CD4-positive, alpha-beta T cell treated with Interleukin-6 at 100 ng/mL for 8 hours (primary cell): ENCODE results near the gene CAV1.

Source experiments
- DNase-seq: peaks from one replicate; pipeline ENCODE4 v3.0.0-alpha.2; 2020; ENCODE audit warnings: mixed read lengths, low spot score

Gene CAV1

GRCh38 chr7:116530107-116530820 lies 5.4 kb downstream of the CAV1 start:
- no peak for DNase-seq

GRCh38 chr7:116532102-116532688 lies 7.4 kb downstream of the CAV1 start:
- DNase-seq: no peak

GRCh38 chr7:116534790-116535189 lies 10.0 kb downstream of the CAV1 start:
- no peak for DNase-seq

- DNase-seq: no peak
Measured at GRCh38 chr7:116535416-116535815, 10.6 kb downstream of the CAV1 start.

GRCh38 chr7:116538138-116538537 lies 13.3 kb downstream of the CAV1 start:
- DNase-seq: no peak

GRCh38 chr7:116539879-116540278 lies 15.0 kb downstream of the CAV1 start:
- DNase-seq: no peak

- DNase-seq: no peak
Measured at GRCh38 chr7:116540743-116541142, 15.9 kb downstream of the CAV1 start.

- DNase-seq: no peak
Measured at GRCh38 chr7:116541951-116542350, 17.1 kb downstream of the CAV1 start.

GRCh38 chr7:116542618-116543017 lies 17.8 kb downstream of the CAV1 start:
- no peak for DNase-seq

GRCh38 chr7:116543664-116544063 lies 18.8 kb downstream of the CAV1 start:
- no peak for DNase-seq

- DNase-seq: no peak
Measured at GRCh38 chr7:116544487-116544886, 19.7 kb downstream of the CAV1 start.

GRCh38 chr7:116545411-116545993 lies 20.7 kb downstream of the CAV1 start:
- DNase-seq: no peak

- DNase-seq: no peak
Measured at GRCh38 chr7:116546054-116546453, 21.2 kb downstream of the CAV1 start.

GRCh38 chr7:116546916-116547315 lies 22.1 kb downstream of the CAV1 start:
- DNase-seq: no peak

- no peak for DNase-seq
Measured at GRCh38 chr7:116547347-116547746, 22.5 kb downstream of the CAV1 start.

- no peak for DNase-seq
Measured at GRCh38 chr7:116548506-116548905, 23.7 kb downstream of the CAV1 start.

GRCh38 chr7:116549370-116549769 lies 24.5 kb downstream of the CAV1 start:
- no peak for DNase-seq

- no peak for DNase-seq
Measured at GRCh38 chr7:116551692-116552091, 26.9 kb downstream of the CAV1 start.

GRCh38 chr7:116552602-116553001 lies 27.8 kb downstream of the CAV1 start:
- no peak for DNase-seq

GRCh38 chr7:116553168-116553964 lies 28.5 kb downstream of the CAV1 start:
- DNase-seq: no peak

- DNase-seq: no peak
Measured at GRCh38 chr7:116554436-116554835, 29.6 kb downstream of the CAV1 start.

- DNase-seq: no peak
Measured at GRCh38 chr7:116554911-116555310, 30.1 kb downstream of the CAV1 start.

GRCh38 chr7:116557066-116557585 lies 32.3 kb downstream of the CAV1 start:
- DNase-seq: no peak
